GM19395 (cell line): ENCODE measurements around the gene CNKSR3.
"Not testable (repeated sequence)": the region's sequence is repeated elsewhere in the genome, so short reads cannot be mapped to it uniquely, and the experiment has no call there.

Experiments
- ATAC-seq: cut with Tn5 transposase; IDR thresholded peaks from one replicate; pipeline ENCODE4 v1.9.1; 2021; ENCODE audit warnings: mild to moderate bottlenecking, moderate library complexity; ENCODE audit not compliant: unreplicated experiment

The CNKSR3 gene

DNA sequence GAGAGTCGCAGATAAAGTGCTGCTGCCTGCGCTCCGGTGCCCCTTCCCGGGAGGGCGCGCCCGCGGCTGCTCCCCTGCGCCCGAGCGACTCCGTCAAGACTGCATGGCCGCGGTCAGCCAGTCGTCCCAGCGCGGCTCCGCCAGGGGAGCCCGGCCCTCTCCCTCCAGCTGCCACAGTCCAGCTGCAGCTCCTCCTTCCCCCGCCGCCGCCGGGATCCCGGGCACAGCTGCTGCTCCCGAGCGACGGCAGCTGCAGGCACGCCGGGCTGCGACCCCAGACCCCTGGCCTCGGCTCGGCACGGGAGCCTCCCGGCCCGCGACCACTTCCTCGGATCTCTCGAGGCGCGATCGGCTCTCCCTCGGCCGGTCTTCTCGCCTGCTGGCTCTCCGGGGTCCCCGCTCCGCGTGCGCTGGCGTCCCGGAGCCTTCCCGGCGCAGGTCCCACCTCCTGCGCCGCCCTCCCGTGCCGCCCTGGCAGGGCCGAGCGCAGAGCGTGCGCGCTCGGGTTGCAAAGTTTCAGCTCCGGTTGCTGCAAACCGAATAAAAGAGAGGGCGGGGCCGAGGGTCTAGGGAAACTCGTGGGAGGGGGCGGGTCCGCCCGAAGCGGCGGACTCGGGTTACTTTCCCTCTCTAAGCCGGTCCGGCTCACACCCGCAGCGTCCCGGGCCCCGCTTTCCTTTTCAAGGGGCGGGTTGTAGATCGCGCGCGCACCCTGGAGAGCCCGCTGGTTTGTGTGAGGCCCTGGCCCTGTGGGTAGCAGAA, at the start of gene CNKSR3:
CNKSR3 (minus strand) TSS at position 542 of the 762 bp plus-strand sequence. CDS start 571 bp downstream, outside the sequence.
- ATAC-seq = peak; percentile 78

DNA sequence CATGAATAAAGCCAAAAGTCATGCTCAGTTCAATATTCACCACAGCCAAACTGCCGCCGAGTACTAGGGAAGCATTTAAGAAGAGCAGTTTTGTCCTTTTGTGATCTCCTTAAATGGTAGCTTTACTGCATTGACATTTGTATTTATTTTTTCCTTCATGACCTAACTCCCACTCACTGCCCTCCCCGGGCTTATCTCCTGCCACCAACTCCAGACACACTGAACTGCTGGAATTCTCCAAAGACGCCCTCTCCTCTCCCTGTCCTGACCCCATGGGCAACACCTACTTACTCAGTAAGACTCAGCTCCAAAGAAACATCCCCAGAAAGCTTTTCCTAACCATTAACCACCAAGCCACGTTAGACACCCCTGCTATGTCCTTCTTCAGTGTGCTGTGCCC, 48.5 kb upstream of the CNKSR3 start:
- no peak for ATAC-seq

DNA sequence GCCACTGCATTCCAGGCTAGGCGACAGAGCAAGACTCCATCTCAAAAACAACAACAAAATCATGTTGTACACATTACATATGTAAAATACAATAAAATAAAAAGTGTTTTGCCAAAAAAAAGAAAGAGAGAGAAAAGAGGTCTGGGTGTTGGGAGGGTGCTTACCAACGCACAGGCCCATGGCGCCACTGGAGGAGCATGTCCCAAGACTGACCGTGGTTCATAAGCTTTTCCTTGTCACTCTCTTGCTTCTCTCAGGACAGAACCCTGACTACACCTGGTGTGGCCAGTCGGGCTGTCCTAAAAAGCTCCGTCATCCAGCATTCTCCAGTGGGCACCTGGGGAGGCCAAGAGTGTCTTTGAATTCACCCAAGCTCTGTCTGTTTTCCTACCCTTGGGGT, 48.0 kb upstream of the CNKSR3 start:
- ATAC-seq = no peak

DNA sequence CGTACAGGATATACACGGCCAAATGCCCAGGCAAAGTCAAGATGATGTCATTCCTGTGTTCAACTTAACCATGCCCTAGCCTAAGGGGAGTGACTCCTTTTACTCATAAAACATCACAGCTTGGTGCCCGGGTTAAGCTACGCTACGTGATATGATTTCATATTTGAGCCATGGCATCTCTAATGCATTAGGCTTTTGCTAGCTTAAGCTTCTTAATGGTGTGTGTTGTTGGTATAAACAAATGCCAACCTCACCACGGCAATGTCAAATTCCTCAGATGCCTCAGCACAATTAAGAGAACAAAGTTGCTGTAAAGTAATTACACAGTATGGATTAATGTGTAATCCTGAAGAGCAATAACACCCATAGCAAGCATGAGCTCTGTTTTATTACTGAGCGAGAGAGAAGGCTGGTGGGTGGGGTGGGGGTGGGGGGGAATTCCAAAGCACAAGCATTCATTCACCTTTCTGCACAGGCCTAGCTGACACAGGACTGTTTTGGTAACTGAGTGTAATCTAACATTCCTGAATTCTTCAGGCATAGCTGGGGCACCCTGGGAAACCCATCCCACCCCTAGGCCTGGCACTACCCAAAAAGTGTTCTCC, 44.7 kb upstream of the CNKSR3 start:
- ATAC-seq = no peak

DNA sequence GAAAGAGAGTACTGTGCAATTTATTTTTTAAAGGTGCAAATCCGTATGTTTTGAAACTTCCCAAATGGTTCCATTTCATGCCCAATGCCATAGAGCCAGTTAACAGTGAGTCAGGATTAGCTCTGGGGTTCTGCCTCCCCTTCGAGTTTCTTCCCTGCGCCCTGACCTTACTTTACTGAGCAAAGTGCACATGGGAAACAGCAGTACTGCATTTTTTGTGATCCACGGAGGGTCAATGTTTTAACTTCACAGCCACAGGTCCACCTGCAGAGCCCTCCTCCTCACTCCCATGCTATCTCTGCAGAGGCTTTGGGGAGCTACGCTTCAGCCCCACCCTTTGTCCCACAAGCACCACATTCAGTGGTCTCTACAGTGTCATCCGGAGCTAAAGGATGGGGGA, 44.0 kb upstream of the CNKSR3 start:
- no peak for ATAC-seq

DNA sequence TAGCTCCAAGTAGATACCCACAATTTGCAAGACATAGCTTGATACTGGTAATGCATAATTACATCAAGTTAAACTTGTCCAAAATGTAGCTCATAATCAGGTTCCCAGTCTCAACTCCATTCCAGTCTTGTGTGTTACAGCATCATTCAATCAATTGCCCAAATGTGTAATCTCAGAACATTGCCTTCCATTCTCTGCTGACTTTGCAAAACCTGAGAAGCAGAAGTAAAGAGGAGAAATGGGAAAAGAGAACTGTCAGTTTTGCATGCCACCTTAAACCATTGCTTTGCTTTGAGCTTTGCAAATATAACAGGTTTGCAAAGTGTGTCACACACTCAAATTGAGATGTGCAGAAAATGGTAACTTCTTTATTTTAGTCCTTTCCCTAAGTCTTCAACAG, 40.3 kb upstream of the CNKSR3 start:
- no peak for ATAC-seq

DNA sequence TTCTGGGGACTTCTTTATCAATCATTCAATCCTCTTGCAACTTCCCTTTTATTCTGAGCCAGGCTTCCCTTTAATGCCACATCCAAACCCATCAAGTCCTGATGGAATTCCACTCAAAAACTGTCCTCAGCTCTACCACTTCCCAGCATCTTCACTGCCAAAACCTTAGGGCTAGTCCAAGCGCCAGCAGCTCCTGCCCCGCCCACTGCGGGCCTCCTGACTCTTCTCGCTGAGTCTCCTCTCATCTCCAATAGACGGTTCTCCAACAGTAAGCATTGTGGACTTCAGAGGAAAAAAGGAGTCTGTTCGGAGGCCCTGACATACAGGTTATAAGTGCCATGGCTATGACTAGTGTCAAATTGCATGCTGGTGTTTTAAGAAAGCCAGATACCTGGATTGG, 38.7 kb upstream of the CNKSR3 start:
- ATAC-seq = no peak

DNA sequence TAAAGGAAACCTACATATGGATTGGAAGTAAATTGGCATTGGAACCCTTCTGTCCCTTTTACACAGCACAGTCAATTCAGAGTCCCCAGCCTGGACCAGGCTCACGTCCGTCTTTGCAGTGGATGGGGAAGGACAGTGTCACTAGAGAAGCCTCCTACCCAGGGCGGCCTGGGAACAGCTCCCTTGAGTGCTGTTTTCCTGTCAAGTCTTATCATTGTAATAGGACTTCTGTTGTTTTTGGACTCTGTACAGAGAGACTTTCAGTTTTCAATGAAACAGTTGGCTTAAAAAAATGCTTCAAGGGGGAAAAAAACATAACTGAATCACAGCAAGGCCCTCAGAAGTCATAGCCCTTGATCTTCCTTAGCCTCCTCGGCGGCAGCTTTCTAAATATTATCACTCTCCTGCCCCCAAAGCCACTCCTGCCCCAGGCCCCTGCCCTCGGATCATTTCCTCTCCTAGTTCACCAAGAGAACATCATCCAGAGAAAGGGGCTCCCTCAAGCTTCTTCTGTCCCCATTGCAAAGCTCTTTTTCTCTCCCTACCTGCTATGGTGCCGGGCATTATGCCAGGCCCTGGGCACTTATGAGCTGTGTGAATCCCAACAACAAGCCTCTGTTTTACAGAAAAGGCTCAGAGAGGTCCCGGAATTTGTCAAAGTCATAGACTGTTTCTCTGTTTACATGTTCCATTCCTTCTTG, 37.8 kb upstream of the CNKSR3 start:
- ATAC-seq = no peak

DNA sequence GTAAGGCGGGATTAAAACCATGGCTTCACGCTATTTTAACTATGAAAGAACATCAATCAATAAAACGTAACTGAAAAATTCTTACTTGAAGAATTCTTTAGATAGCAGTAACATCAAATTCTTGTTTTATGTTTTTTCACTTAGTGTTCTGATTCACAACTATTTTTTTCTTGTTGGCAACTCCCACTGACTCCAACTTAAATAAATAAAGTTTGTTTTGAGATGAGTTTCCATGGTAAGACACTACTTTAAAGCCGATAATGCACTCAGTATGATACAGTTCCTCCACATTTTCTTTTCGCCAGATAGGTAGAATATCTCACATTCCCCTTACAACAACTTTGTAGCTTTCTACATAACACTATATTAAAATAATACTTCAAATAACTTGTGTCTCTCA, 33.1 kb upstream of the CNKSR3 start:
- no peak for ATAC-seq

DNA sequence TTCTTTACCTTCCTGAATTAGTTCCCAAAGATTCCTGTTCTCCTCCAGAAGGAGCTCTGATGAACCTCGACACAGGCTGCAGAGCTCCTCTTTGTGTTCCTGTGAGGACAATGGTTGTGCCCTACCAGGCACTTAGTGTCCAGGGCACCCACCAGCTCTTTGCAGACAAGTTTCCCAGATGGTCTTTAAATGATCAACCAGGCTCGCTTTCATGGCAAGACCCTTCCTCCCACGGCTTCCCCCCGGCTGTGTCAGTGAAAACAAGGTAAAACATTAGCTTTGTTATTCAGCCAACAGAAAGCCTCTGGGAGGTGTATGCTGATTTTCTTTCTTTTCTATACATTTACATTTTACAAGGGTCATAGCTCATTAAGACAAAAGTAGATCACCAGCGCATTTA, 32.3 kb upstream of the CNKSR3 start:
- ATAC-seq = no peak

DNA sequence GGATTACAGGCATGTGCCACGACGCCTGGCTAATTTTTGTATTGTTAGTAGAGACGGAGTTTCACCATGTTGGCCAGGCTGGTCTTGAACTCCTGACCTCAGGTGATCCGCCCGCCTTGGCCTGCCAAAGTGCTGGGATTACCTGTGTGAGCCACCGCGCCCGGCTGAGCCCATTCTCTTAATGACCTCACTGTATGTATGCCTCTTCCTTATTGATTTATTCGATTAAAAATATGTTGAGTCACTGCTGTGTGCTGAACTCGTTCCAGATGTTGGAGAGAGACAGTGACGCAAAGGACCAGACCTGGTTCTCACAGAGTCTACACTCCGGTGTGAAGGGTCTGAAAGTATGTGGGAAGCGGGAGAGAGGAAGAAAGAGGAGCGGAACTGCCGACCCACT, 31.4 kb upstream of the CNKSR3 start:
- not testable (repeated sequence) for ATAC-seq

DNA sequence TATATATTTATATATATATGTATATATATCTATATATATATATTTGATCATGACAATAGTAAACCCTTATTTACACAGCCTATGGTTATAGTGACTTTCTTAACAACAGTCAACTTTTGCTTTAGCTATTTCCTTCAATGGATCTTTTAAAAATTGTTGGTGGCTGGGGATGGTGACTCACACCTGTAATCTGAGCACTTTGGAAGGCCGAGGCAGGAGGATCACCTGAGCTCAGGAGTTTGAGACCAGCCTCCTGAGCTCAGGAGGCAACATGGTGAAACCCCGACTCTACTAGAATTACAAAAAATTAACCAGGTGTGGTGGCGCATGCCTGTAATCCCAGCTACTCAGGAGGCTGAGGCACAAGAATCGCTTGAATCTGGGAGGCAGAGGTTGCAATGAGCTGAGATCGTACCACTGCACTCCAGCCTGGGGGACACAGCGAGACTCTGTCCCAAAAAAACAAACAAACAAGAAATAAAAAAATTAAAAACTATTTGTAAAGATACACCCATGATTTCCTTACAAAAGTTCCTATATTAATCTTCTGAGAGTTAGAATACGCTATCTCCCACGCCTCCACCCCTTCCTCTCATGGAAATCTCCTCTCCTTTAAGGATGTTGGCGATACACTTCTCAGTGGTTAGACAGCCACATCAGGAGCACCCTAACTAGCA, 29.2 kb upstream of the CNKSR3 start:
- no peak for ATAC-seq

DNA sequence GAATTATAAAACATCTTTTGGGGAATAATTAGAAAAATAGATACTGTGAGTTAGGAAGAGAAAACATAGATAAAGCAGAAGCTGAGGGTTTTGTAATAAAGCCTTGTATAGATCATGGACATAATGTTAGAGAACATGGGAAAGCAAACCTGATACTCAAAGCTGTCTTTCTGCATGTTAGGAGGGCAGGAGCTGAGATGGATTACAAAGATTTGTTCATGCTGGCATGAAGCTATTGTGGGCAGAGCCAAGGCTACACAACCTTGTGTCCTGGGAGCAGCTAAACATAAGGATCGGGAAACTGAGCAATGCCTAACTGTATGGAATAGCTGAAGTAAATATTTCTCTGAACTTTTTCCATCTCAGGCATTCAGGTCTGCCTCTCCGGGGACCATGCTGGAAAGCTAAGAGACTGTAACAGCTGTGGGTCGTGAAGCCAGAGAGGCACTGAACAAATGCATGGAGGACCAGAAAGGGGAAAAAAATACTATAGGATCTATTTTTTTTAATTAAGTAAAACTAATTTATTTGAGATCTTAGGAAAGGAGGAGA, 28.2 kb upstream of the CNKSR3 start:
- ATAC-seq = no peak

DNA sequence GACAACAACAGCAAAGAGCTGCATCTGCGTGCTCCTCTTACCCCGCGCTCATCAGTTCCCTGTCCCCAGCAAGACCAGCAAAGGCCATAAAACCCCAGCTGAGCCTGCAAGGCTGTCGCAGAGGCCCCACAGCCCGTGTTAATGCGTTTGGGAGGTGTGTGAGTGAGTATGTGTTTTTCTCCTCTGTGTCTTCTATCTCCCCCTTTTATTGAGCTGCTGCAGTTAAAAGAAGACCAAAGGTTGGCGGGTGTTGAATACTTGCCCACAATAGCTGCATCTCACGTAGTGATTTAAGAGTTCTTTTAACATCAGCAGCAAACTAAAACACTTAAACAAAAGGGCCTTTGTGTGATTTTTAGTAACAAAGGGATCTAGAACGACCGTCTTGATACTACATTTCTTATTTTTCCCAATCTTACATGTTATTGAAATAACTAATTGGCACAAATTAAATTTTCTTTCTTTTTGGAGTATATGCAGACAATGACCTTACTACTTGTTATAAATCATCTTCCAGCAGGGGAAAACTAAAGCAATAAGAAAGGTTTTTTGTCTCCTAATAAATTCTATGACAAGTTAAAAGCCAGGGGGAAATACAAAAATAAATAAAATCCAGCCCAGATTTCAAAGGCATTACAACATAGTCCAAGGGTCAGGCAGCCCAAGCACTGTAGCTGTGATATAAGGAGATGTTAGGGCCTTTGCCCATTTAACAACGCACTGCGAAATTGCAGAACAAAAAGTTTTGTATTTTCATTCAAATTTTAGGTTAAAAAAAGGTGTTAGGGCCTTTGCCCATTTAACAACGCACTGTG, 27.2 kb upstream of the CNKSR3 start:
- ATAC-seq = no peak

DNA sequence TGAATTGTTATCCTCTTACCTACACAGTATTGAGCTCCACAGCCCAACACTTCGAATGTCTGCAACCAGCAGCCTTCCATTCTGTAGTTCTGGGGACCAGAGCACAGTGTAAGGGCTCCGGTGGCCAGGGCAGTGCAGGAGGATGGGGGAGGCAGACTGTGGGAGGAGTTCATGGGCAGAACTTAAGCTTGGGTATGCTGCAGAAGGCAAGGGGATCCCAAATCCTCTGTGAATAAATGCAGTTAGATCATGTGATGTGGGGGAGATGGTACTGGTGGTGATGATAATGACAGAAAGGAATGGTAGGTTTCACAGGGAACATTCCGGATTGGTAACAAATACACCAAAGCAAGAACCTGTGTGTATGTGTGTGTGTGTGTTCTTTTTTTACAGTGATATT, 26.5 kb upstream of the CNKSR3 start:
- ATAC-seq = no peak

DNA sequence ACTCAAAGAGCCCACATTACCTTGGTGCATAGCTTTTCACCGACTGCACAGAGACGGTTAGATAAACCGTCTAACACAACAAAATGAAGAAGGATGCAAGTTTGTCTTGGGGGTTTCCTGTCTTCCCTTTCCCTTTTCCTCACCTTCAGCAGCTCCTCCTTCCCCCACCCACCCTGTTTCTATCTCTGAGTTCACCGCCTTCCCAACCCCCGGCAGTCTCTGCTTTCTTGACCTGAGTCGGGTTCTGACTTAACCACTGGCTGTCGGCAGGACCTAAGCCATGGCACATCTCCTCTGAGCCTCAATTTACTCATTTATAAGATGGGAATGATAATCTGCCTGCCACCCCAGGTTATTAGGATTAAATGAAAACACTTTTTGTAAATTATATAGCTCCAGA, 25.8 kb upstream of the CNKSR3 start:
- no peak for ATAC-seq

DNA sequence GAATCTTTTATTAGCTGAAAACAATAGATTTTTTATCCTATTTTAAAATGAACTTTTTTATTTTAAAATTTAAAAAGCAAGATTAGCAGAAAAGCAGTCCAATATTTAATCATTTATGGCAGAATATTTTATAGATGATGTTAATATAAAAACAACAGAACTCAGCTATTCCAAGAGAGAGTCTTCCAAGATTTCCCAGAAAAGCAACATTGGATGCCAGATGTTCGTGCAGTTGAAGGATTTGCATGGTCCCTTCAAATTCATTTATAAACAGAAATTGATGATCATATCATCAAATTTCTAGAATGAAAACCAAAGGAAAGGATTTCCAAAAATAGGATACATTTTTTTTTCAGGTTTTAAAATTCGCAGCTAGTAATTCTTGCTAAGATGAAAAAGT, 25.4 kb upstream of the CNKSR3 start:
- no peak for ATAC-seq

DNA sequence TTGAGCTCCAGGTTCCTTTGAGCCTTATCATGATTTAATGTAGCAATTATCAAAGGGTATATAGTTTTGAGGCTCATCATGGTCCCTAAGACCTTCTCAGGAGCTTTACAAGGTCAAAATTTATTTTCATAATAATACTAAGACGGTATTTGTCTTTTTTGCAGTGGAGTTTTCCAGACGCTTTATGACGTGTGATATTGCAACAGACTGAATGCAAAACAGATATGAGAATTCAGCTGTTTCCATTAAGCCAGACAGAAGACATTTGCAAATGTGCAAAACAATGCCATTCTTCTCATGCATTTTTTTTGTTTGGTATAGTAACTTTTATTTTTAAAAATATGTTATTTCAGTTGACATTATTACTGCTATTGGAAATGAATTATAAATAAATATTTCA, 24.7 kb upstream of the CNKSR3 start:
- ATAC-seq = no peak

DNA sequence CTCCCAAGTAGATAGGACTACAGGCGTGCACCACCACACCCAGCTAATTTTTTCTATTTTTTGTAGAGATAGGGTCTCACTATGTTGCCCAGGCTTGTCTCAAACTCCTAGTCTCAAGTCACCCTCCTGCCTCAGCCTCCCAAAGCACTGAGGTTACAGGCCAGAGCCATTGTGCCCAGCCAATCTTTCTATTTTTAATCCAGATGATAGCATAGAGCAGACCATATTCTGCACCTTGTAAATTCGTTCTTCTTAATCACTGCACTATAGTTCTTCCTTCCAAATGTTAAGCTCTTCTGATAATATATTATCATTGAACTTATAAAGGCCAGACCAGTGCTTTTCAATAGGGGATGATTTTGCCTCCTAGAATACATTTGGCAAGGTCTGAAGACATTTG, 24.0 kb upstream of the CNKSR3 start:
- no peak for ATAC-seq

DNA sequence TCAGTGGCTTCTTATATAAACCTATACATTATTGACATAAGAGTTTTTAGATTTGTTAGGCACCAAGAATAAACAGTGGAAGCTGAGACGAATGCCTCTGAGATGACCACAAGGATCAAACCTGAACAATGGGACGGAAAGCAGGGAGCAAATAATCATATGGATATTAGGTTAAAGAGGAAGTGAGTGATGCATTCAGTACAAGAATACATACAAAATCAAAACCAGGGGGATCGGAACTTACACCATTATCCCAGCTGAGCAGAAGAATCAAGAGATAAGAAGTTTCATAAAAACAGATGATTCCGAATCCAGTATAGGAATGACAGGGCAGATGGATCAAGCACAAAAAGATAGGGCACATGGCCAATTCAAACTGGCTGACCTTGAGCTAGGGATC, 21.9 kb upstream of the CNKSR3 start:
- ATAC-seq = no peak

DNA sequence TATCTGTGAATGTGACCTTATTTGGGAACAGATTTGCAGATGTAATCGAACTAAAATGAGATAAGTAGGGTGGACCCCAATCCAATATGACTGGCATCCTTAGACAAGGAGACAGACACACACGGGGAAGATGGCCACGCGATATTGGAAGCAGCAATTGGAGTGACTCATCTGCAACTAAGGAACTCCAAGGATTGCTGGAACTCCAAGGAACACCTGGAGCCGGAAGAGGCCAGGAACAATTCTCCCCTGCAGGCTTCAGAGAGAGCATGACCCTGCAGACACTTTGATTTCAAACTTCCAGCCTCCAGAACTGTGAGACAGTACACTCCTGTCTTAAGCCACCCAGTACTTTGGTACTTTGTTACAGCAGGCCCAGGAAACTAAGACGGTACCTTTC, 19.5 kb upstream of the CNKSR3 start:
- no peak for ATAC-seq
